ENCODE results near the gene FSIP1.

FSIP1 gene

DNA sequence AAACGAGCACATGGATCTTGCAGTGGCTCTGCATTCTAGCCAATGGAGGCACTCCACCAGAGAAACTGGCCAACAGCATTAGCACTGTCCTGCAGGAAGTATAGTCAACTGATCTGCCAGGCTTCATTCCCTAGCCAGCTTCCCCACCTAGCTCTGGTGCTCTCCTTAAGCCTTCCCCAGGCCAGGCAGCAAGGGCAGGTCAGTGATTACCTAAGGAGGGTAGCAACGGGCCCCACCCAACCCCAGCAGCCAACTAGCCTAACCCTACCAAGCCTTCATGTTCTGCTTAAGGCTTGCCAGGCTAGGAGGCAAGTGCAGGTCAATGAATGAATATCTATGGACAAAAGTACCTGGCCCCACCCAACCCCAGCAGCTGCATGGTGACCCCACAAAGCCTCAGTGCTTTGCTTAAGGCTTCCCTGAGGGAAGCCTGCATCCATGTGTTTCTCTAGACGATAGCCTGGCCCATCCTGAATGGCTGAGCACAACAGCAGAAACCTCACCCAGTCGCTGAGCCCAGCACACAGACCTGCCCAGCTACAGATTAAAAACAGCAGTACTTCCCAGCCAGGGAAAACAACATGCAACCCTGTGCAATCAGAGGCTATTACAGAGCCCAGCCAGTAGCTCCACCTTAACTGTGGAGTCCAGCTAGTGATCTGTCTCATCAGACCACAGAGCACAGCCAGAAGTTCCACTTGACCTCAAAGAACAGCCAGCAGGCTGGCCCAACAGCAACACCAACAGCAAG, 173.3 kb downstream of the FSIP1 start:
- no peak for DNase-seq

DNA sequence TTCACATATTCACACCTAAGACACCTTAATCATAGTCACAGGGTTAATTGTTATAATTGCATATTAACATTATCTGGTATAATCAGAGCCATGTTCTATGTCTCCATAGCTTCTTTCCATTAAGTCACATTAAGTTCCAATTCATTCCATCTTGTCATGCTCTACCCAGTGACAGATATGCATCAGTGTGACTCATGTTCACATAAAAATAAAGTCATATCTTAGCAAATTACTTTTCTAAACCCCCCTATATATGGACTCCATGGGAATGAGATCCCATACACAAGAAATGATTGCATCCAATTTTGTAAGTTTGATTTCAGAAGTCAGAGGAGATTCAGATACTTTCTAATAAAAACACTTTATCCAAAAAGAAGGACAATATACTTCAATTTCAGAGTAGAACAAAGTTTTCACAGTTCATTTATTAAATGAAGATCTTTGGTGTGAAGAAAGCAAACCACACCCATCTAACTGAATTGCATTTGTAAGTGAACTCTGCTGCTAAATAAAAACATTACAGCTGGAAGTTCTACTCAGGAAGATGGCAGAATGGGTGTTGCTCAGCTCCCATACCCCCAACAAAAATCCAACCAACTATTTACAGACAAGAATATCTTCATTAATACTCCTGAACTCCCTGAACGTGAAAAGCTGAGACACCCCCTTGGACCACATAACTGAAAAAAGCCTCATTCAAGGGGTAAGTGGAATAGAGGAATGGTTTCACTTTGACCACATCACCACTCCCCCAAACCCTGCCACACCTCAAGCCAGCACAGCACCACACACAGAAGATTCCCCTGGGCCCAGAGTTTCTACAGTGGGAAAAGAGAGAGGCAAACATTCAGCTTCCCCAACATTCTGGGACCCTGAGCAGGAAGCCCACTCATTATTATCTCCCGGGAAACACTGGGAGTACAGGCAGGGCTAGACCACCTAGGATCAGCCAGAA, 174.2 kb downstream of the FSIP1 start:
- no peak for DNase-seq

DNA sequence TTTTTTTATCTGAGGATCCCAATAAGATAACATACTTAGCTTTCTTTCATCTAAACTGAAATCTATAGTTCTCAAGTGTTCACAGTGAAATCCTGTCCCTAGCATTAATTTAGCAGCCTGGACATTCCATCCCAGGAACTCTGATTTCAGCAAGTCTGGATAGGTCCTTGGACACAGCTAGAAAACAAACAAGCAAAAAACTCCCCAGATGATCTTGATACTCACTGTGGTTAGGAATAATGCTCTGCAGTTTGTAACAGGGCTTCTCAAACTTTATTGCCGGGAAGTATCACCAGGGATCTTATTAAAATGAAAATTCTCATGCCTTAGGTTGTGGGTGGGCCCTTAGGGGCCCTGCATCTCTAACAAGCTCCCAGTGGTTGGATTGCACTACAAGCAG, 177.5 kb downstream of the FSIP1 start:
- no peak for DNase-seq

DNA sequence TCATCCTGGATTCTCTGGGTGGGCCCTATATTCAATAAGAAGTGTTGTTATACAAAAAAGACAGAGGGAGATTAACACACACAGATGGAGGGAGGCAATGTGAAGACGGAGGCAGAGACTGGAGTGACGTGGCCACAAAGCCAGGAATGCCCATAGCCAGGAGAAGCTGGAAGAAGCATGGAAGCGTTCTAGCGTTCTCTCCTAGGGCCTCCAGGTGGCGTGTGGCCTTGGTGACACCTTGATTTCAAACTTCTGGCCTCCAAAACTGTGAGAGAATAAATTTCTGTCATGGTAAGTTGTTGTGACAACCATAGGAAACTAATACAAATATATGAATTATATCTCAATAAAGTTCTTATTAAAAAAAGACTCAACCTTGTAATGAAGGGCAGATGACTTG, 180.5 kb downstream of the FSIP1 start:
- no peak for DNase-seq

DNA sequence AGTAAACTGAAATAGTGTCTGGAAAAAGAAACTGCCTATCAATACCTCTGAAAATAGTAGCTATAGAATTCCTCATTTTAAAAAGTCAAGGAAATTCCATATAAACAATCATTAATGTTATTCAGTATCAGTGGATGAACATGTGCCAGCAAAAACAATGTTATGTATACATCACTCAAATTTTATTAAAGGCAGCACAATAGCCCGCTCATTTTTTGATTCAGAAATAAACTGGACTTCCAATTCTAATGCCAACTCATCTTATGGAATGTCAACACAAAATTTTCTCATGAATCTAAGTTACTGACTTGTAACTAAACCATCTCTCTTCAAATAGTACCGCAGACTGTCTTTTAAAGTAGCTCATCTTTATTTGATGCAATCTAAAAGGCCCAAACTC, 182.8 kb downstream of the FSIP1 start:
- DNase-seq, result no peak

DNA sequence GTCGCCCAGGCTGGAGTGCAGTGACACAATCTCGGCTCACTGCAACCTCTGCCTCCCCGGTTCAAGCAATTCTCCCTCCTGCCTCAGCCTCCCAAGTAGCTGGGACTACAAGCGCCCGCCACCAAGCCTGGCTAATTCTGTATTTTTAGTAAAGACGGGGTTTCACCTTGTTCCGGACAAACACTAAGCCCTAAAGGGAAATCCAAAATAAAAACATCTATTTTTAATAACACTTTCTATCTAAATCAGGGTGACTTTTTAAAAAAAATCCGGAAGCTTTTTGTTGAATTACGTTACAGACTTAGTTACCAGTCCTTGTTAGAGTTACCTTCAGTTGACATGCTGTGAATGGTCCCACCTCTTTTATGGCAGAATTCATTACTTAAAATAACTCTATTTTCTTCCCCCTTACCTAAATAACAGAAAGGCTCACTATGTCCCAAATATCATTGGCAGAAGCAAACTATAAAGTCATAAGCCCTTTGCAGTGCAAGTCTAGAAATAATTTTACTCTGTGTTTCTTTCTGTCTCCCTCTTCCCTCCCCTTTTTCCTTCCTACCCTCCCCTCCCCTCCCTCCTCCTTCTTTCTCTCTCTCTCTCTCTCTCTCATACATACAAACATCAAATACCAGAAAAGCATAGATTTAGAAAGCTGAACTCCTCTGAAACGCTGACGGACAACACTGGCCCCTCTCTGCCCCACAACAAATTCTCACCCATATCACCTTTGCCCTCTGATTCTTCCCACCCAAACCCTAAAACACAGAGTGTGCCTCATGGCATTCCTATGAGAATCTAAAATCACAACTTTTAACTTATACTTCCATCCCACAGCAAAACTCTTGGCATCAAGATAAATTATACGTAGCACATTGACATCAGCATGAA, 183.4 kb downstream of the FSIP1 start:
- DNase-seq, result no peak

DNA sequence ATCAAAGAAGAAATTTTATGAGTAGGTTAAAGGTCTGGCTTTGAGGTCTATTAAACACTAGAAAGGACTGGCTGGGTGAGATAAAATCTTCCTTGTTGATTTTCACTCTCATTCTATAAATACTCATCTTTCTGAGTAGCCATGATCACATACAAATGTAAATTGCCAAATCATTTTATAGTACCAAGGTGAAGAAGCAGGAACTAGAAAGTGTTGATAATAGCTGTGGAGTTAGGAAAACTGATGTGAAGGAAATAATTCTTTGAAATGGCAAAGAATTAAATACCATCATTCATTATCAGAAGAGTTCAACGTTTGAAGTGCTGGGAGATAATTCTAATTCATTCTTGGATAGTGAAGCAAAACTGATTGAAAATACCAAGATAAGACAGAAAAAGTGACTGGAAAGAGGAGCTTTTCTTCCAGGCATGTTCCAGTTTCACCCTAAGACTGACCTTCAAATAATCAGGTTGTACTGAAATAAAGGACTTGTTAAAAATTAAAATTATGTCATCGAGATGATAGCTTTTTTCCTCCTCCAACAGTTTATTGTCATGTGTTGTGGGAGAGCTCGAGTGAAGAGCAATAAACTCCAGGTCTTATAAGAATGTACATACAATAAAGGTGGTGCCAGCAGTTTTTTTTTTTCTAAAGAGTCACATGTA, 184.3 kb downstream of the FSIP1 start:
- no peak for DNase-seq

DNA sequence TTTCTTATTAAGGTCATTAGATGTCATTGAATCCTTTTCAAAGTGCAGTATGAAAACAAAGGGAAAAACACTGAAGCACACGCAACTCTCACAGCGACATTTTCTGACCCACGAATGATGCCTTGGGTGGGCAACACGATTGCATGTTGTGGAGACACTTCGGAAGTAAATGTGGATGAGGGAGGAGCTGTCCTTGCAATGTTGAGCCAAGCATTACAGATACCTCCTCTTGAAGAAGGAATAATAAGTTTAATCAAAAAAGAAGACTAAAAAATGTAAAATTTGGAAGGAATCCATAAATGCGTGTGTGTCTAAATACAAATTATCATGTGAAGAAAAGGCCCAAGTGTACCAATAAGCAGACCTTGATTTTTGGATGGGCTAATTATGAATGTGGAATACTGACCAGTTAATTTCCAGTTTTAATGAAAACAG, 184.9 kb downstream of the FSIP1 start:
- no peak for DNase-seq

DNA sequence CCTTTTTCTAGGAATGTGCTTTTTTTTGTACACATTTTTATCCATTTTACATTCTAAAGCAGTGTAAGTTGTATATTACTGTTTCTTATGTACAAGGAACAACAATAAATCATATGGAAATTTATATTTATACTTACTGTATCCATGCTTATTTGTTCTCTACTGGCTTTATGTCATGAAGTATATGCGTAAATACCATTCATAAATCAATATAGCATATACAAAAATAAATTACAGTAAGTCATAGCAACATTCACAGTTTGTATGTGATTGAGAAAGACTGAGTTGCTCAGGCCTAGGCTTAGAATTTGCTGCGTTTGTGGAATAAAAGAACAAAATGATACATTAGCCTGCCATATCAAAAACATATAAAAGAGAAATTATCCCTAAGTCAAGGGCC, 185.3 kb downstream of the FSIP1 start:
- DNase-seq, result no peak

DNA sequence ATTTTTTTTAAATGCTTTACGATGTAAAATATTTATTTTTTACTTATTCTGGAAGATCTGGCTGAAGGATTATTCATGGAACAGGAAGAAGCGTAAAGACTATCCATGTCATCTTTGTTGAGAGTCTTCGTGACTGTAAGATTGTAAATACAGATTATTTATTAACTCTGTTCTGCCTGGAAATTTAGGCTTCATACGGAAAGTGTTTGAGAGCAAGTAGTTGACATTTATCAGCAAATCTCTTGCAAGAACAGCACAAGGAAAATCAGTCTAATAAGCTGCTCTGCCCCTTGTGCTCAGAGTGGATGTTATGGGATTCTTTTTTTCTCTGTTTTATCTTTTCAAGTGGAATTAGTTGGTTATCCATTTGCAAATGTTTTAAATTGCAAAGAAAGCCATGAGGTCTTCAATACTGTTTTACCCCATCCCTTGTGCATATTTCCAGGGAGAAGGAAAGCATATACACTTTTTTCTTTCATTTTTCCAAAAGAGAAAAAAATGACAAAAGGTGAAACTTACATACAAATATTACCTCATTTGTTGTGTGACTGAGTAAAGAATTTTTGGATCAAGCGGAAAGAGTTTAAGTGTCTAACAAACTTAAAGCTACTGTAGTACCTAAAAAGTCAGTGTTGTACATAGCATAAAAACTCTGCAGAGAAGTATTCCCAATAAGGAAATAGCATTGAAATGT, 186.1 kb downstream of the FSIP1 start:
- no peak for DNase-seq

DNA sequence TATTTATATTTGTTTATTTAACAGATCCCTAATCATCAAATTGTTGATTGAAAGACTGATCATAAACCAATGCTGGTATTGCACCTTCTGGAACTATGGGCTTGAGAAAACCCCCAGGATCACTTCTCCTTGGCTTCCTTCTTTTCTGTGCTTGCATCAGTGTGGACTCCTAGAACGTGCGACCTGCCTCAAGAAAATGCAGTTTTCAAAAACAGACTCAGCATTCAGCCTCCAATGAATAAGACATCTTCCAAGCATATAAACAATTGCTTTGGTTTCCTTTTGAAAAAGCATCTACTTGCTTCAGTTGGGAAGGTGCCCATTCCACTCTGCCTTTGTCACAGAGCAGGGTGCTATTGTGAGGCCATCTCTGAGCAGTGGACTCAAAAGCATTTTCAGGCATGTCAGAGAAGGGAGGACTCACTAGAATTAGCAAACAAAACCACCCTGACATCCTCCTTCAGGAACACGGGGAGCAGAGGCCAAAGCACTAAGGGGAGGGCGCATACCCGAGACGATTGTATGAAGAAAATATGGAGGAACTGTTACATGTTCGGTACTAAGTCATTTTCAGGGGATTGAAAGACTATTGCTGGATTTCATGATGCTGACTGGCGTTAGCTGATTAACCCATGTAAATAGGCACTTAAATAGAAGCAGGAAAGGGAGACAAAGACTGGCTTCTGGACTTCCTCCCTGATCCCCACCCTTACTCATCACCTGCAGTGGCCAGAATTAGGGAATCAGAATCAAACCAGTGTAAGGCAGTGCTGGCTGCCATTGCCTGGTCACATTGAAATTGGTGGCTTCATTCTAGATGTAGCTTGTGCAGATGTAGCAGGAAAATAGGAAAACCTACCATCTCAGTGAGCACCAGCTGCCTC, 187.1 kb downstream of the FSIP1 start:
- DNase-seq, result no peak

DNA sequence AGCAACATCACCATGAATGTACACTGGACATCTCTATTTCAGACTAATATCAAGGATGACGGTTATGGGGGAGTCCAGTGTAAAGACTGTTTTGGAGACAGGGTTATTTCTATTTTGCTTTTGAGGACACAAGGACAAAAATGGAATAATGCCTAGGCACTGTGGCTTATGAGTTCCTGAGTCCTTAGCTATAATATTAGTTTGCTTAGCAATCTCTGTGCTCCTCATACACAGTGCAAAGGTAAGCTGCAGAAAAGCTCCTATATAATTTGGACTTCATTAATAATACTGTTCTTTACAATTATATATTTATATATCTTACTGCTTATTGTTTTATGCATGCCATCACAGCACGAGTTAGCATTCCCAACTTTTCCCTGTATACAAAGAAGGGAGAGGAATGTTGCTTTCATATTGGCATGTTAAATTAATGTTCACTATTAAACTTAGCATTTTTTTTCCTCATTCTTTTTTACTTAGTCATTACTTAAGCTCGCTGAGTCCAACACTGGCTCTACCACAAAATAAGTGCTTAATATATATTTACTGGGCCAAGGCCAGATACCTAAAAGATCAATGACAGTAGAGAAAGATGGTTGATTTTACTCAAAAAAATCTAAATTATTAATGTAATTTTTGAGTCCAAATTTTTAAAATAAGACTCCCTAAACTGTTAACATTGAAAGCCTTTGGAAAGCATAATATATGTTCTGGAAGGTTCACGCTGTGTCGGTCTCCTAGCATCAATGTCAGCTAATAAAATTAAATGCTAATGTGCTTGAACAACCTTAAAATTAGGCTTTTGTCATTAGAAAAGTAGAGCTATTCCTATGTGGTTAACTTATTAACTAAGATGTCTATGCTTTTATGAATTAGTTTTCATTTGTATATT, 187.9 kb downstream of the FSIP1 start:
- no peak for DNase-seq

DNA sequence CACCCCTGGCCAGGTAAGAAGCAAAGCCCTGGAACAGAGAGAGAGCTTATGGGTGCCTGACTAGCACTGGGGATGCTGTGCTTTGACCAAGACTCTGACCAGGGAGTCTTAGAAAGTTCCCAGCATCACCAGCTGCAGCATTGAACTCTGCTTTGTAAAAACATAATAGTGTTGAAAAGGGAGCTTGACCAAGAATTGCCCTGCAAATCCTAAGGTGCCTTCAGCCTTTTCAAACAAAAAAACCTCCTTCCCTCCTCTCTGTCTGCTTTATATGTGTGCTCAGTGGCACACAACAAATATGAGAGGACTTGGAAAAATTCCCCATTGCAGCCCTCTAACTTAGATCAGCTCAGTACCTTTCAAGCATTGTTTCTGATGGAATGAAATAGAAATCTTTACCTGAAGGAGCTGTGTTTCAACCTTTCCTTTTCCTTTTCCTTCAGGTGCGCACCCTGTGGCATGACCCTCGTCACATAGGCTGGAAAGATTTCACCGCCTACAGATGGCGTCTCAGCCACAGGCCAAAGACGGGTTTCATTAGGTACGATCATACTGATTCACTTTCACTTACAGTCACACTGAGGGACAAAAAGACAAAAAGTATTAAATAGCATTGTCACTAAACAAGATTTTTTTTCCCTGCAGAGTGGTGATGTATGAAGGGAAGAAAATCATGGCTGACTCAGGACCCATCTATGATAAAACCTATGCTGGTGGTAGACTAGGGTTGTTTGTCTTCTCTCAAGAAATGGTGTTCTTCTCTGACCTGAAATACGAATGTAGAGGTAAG, 188.8 kb downstream of the FSIP1 start:
- no peak for DNase-seq

DNA sequence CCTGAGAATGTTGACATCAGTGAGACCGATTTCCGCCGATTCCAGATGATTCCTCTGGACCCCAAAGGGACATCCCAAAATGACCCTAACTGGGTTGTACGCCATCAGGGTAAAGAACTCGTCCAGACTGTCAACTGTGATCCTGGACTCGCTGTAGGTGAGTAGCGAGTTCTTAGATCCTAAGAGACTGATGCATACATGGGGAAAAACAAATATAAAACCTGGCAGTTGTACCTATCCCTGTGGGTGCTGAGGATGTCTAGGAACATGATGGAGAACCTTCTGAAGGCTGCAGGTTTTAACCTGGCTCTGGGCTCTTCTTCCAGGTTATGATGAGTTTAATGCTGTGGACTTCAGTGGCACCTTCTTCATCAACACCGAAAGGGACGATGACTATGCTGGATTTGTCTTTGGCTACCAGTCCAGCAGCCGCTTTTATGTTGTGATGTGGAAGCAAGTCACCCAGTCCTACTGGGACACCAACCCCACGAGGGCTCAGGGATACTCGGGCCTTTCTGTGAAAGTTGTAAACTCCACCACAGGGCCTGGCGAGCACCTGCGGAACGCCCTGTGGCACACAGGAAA, 189.5 kb downstream of the FSIP1 start:
- no peak for DNase-seq

DNA sequence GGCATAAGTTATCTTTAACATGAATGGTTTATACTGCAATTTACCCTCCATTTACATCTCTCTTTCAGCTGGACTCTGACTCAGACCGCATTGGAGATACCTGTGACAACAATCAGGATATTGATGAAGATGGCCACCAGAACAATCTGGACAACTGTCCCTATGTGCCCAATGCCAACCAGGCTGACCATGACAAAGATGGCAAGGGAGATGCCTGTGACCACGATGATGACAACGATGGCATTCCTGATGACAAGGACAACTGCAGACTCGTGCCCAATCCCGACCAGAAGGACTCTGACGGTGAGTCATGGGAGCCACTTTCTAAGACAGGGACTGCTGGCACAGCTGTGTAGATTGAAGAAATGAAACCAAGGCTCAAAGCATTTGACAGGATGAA, 190.1 kb downstream of the FSIP1 start:
- no peak for DNase-seq

DNA sequence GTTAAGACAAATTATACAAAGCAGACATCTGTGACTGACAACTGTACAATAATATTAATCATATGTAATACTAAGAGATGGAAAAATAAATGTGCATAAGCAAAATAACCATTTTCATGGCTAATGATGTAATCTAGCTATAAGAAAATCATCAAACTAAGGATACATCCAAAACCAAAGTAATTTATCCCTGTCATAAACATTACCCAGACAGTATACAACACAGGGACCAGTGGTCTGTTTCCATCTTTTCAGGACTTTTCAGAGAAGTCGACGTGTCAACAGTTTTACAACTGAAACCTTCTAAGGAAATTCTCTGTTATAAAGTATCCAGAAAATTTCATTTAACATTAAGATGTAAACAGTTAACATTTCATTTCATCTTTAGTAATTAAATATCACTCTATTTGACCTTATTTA, 190.7 kb downstream of the FSIP1 start:
- no peak for DNase-seq

DNA sequence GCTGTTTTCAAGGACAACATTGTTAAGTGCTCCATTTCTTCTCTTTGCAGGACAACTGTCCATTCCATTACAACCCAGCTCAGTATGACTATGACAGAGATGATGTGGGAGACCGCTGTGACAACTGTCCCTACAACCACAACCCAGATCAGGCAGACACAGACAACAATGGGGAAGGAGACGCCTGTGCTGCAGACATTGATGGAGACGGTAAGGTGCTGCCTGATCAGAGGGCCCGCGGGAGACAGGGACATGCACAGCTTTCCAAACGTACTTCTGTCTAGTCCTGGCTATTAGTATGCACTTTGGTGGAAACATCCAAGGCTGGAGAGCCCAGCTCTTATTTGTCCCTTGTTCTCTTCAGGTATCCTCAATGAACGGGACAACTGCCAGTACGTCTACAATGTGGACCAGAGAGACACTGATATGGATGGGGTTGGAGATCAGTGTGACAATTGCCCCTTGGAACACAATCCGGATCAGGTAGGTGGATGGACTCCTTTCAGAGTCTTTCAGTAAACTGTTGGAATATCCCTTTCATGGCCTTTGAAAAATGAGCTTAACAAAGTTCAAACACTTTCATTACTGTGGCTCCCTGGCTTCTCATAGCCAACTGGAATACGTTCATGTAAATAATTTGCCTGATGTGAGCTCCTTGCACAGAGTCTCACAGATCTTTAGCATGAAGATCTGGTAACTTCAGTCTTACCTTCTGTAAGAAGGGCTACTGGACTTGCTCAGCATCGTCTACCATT, 191.3 kb downstream of the FSIP1 start:
- no peak for DNase-seq

Data from DMS 273 treated with DMSO at 0.1 percent for 48 hours (cell line).